GM18873 (cell line): ENCODE measurements around the gene SLC4A2.
"Not testable (repeated sequence)": the region's sequence is repeated elsewhere in the genome, so short reads cannot be mapped to it uniquely, and the experiment has no call there.

Experiments
- ATAC-seq: cut with Tn5 transposase; IDR thresholded peaks from one replicate; pipeline ENCODE4 v1.9.1; 2021; ENCODE audit warnings: mild to moderate bottlenecking, moderate library complexity, moderate number of reproducible peaks; ENCODE audit not compliant: unreplicated experiment, low FRiP score

The SLC4A2 gene

GRCh38 chr7:151059367-151060112, at the start of gene SLC4A2:
TSS of gene SLC4A2 (plus strand) at chr7:151059589. CDS start at chr7:151061988, 2,399 bp downstream.
- ATAC-seq, result no peak

- no peak for ATAC-seq
Measured at GRCh38 chr7:151010037-151010306, 49.4 kb upstream of the SLC4A2 start.

GRCh38 chr7:151010307-151011096, 48.9 kb upstream of the SLC4A2 start:
- no peak for ATAC-seq

- ATAC-seq, result no peak
Measured at GRCh38 chr7:151011097-151011409, 48.3 kb upstream of the SLC4A2 start.

GRCh38 chr7:151011616-151012015, 47.8 kb upstream of the SLC4A2 start:
- ATAC-seq, result not testable (repeated sequence)

- ATAC-seq, result no peak
Measured at GRCh38 chr7:151012031-151012692, 47.2 kb upstream of the SLC4A2 start.

- no peak for ATAC-seq
Measured at GRCh38 chr7:151012911-151013347, 46.5 kb upstream of the SLC4A2 start.

- no peak for ATAC-seq
Measured at GRCh38 chr7:151013356-151013732, 46.0 kb upstream of the SLC4A2 start.

- no peak for ATAC-seq
Measured at GRCh38 chr7:151013733-151014497, 45.5 kb upstream of the SLC4A2 start.

GRCh38 chr7:151014950-151015349, 44.4 kb upstream of the SLC4A2 start:
- no peak for ATAC-seq

GRCh38 chr7:151015967-151016366, 43.4 kb upstream of the SLC4A2 start:
- no peak for ATAC-seq

GRCh38 chr7:151016505-151016904, 42.9 kb upstream of the SLC4A2 start:
- ATAC-seq, result no peak

GRCh38 chr7:151016942-151017341, 42.4 kb upstream of the SLC4A2 start:
- ATAC-seq, result no peak

- no peak for ATAC-seq
Measured at GRCh38 chr7:151017370-151017952, 41.9 kb upstream of the SLC4A2 start.

GRCh38 chr7:151017953-151018420, 41.4 kb upstream of the SLC4A2 start:
- ATAC-seq, result no peak

GRCh38 chr7:151018421-151019129, 40.8 kb upstream of the SLC4A2 start:
- no peak for ATAC-seq

GRCh38 chr7:151019130-151019447, 40.3 kb upstream of the SLC4A2 start:
- ATAC-seq, result no peak

- no peak for ATAC-seq
Measured at GRCh38 chr7:151020231-151020630, 39.2 kb upstream of the SLC4A2 start.

- no peak for ATAC-seq
Measured at GRCh38 chr7:151023232-151023631, 36.2 kb upstream of the SLC4A2 start.
